NCI-H446 treated with DMSO at 0.1 percent for 48 hours (cell line): ENCODE data around the gene PIGX.
"Not testable (repeated sequence)": the region's sequence is repeated elsewhere in the genome, so short reads cannot be mapped to it uniquely, and the experiment has no call there.

Experiments
- DNase-seq: peaks from one replicate; lab custom pipeline; 2025; lab: John Stamatoyannopoulos, UW

The PIGX gene

DNA sequence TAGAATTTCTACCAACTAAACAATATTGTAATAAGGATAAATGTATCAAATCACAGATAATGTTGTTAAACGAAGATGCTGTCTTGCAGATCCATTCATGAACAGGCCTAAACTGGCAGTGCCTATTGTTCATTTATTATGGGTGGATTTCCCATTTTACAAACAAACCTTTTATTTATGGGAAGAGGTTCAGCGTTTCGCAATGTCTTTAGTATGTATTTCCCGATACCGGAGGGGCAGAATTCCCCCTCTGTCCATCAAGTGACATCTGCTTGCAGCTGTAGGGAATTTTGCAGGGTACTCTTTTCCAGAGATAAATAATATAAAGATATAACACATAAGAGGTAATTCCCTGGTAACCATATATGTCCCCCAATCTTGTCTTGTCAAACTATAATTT is 5.8 kb upstream of the PIGX start:
- DNase-seq: no peak

DNA sequence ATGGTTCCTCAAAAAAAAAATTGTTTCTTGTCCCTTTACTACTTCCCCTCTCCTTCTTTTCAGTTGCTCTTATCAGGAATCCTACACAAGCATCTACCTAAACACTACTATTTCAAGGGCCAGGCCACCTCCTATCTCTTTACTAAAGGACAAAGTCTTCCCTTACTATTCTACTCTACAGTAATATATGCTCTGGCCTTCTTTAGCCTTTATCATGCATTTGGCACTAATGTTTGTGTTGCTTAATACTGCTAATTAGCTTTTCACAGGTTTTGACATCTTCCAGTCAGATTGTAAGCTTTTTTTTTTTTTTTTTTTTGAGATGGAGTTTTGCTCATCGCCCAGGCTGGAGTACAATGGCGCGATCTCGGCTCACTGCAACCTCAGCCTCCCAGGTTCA is 5.4 kb upstream of the PIGX start:
- no peak for DNase-seq

DNA sequence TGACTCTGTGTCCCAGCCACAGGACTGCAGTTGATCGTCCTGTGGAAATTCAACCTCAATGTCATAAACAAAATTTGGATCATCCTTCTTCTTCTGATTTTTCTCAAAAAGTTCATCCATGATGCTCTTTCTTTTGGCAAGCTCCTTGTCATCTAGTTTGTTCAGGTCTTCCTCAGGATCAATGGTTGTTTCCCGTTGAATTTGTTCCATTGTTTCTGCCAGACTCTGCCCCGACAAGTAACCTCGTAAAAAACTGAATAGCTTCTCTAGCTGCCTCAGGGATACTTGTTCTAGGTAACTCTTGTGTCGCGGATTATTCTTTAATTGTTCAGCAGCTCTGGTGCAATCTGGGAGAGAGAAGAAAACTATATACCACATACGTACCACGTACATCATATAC is 4.6 kb upstream of the PIGX start:
- no peak for DNase-seq

DNA sequence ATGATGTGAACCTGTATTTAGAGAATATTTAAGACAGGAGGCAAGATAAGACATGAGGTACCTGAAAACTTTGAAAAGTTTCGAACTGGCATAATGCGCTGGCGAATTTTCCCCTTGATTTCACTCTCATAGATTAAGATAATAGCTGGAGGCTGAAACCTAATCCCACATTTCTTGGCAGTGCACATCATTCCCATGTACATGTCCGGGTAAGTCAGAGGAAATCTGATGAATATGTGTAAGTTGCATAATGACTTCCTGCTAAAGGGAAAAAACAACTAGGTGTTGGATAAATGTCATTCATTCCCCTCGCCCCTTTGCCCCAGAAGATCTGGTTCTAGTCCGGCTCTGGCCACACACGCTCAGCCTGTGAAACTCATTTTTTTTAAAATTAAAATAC is 3.7 kb upstream of the PIGX start:
- DNase-seq: no peak

DNA sequence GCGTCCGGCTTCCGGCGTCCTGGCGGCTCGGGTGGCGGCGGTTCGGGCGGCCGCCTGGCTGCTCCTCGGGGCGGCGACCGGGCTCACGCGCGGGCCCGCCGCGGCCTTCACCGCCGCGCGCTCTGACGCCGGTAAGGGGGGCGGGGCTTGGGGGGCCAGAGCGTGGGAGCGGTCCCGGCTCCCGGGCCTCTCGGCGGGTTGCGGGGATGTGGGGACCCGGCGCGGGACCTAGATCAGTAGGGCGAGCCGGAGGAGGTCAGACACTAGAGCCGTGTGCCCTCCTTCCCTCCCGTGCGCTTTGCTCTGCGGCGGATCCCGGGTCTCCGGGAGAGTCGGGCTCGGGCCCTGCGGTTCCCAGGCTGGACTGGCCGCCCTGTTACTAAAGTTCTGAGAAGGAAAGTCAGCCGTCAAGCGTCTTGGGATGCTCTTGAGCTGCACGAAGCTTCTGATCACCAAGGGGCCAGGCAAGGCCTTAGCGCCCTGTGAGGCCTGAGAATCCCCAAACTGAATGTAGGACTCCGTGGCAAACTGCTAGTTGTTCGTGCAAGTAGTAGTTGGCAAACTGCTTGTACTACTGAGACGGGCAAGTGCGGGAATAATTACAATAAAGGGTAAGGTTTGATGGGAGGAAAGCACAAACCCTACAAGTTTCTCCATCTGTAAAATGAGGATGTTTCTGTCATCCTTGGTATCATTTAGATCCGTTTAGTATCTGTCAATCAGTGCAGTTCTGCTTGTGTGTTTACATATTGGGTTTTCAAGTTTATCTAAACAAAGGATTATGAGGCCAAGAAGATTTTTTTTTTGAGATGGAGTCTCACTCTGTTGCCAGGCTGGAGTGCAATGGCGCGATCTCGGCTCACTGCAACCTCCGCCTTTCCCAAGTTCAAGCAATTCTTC is 587 bp downstream of the PIGX start:
- no peak for DNase-seq

DNA sequence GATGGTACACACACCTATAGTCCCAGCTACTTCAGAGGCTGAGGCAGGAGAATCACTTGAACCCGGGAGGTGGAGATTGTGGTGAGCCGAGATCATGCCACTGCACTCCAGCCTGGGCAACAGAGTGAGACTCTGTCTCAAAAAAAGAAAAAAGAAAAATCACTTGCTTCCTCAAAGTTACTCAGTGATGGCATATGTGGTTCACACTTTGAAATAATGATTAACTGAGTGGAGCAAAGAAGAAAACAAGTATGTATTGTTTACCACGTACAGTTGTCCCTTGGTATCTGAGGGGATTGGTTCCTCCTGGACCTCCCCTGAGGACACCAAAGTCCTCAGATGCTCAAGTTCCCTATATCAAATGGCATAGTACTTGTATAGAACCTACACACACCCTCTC is 5.0 kb downstream of the PIGX start:
- not testable (repeated sequence) for DNase-seq

DNA sequence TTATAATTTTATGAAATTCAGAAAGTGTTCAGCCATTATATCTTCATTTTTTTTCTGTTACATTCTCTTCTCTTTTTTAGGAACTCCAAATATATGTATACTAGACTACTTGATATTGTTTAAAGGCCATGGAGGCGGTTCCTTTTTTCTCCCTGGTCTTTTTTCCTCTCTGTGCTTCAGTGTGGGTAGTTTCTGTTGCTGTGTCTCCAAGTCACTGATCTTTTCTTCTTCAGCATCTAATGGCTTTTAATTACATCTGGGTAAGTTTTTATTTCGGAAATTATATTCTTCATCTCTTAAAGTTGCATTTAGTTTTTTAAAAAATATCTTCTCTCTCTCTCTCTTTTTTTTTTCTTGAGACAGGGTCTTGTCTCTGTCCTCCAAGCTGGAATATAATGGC is 8.9 kb downstream of the PIGX start:
- DNase-seq: no peak

DNA sequence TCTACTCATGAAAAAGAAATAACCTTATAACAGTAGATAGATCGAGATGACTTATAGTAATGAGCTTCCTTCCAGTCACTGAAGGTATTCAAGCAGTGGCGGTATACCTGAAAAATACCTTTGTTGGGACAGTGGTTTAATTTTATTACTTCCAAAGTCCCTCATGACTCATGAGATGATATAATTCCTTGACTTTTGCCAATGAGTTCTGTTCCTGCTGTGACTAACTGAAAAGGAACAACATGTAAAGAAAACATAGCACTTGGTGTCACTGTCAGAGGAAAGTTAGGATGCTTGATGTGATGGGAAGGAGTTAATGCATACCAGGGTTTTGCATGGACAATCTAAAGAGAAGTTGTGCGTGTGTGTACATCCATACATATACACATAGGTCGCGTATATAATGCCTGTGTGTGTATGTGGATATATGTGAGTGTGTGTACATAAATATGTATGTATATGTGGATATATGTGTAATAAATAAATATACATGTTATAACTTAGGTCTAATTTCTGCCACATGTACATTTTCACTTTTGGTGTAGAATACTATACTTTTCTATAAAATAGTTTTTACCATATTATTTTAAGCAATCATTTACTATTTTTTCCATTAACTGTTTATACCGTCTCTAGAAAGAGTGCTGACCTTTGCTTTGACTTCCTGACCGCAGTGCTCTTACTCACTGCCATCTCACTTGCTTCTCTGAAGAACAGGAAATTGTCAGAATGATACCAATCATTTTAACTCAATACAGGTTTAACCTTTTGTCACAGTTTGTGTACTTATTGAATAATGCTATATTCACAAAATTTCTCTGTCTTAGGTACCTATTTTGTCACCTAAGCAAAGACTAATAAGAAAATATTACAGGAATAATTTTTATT is 14.9 kb downstream of the PIGX start:
- DNase-seq: no peak

DNA sequence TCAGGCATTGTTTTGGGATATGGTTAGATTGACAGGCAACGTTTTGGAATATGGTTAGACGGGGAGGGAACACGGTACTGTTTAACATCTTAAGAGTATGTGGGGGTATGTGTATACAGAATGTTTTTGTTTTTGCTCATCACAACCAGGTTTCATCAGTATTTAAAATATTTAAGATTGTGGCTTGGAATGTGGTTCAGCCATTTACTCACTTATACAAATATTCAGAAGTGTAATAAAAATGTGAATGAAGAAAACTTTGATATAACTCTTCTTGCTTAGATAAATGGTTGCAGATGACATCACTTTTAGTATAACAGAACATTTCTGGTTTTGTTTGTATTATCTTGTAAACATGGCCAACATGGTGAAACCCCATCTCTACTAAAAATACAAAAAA is 23.6 kb downstream of the PIGX start:
- no peak for DNase-seq

DNA sequence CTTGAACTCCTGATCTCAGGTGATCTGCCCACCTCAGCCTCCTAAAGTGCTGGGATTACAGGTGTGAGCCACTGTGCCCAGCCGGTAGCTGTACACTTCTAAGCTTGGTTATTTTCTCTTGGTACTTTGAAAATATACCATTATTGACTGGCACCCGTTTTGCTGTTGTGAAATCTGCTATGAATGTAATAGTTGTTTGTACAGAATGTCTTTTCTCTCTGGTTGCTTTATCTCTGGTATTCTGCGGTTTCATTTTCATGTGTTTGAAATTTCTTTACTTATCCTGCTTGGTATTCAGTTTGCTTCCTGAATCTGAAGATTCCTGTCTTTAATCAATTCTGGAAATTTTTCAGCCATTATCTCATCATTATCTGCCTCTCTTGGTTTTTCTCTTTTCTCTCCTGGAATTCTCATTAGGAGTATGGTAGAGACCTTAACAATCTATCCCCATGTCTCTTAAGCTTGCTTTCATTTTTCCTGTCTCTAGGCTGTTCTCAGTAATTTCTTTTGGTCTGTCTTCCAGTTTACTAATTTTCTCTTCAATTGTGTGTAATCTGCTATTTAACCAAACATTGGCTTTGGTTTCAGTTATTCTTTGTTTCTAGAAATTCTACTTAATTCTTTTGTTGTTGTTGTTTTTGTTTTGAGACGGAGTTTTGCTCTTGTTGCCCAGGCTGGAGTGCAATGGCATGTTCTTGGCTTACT is 24.6 kb downstream of the PIGX start:
- no peak for DNase-seq

DNA sequence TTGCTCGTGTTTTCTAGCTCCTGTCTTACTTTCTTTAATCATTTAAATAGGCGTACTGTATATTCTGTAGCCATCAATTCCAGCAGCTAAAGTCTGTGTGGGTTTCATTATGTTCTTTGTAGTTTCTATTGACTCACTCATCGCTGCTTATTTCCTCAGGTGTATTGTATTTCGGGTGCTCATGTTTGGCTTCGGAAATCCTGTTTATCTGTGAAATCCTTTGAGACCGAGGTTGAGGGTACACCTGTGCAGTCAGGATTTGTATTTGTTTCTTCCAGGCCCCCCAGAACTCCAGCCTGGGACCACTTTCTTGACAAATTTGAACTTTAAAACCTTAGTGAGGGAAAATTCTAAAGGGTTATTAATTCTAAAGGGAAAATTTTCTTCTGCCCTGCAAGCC is 25.5 kb downstream of the PIGX start:
- DNase-seq: no peak

DNA sequence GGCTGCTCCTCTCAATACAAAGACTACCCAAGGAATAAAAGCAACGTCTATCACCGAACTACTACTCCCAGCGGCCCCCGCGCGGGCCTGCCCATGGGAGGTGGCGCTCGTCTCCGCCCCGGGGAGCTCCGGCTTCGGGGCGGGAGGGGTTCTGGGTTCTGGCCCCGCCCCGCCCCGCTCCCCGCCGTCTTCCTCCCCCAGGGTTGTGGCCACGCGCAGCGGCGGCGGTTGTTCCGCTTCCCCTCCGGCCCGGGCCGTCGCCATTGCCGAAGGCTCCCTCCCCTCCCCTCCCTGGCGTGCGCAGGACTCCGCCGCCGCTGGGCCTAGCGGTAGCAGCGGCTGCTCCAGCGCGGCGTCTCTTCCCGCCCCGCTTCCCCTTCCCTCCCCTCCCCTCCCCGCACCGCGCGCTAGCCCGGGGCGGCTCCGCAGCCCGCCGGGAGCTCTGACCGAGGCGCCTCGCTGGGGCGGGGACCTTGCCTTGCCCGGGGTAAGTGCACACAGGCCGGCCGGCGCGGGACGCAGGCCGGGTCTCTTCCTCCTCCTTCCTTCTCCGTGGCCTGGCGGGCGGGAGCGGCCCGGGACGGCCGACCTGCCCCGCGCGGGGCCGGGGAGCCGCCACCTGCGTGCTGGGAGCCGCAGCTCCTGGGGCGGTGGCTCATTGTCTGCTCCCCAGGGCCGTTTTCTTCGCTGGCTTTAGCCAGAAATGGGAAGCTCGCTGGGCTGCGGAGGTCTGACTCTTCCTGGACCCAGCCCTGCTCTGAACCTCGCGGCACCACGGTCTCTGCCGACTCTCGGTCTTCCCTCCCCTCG is 27.7 kb downstream of the PIGX start, which contains the start of gene PAK2:
Gene PAK2 (plus strand): TSS at position 187 of the 810 bp plus-strand sequence. CDS start 42,790 bp downstream, outside the sequence.
- peak; percentile 83 for DNase-seq

DNA sequence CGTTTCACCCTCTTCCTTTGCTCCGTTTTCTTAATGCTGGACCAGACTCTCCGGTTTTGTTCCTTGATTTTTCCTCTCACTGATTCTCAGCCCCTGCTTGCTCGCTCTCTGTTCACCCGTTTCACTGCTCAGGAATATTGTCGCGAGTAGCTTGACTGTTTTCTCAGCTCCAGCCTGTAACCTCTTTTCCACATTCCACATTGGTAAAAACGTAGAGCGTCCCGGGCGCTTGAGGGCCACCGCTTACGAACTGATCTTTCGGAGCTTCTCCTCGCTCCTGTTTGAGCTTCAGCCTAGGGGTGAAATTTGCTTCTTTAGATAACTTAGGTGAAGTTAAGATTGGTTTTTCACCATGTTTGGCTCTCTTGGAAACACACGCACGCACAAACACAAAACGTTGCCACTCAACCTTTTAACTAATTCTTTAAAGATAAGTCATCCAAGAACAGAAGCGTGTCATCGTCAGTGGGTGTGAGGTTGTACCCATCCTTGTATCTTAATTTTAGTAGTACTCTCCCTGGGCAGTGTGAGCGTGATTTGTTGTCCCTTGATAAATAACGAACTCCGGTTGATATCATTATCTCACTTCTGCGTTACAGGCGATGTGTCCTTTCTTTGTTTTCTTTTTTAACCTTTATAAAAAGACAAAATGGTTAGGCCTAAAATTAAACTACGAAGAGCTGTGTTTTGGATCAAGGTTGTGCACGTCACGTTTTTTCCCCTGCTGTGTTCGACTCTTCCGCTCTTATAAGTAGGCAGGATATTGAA is 28.5 kb downstream of the PIGX start:
- no peak for DNase-seq

DNA sequence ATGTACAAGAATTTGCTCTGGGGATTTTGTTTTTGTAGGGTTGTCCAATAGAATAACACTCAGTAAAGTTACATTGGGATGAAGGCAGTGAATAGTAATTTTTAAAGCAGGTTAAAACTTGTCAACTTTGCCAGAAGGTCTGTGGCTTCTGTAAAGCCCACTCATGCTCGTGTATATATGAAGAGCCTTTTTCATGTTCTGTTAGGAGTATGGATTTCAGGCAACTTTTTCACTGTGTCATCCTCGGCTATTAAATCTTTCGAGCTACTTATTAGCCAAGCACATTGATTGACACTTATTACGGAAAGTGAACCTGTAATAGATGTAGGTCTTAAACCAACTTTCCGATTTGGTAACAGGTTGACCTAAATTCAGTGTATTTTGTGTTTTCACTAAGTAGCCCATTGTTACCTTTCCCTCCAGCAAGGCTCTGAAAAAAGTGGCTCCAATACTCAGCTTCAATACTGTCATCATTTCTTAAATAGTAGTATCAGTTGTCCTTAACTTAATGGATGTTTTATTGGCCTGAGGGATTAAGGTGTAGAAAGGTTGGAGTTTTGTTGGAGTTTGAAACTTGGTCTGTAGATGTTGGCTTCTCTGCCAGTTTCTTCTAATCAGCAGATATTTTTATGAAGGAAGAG is 29.2 kb downstream of the PIGX start:
- DNase-seq: no peak

DNA sequence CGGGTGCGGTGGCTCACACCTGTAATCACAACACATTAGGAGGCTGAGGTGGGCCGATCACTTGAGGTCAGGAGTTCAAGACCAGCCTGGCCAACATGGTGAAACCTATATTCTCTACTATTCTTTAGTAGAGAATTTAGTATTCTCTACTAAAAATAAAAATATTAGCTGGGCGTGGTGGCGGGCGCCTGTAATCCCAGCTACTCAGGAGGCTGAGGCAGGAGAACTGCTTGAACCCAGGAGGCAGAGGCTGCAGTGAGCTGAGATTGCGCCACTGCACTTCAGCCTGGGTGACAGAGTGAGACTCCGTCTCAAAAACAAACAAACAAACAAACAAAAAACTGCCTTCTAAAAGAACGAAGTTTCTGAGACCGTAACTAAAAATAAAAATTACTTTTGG is 31.4 kb downstream of the PIGX start:
- not testable (repeated sequence) for DNase-seq

DNA sequence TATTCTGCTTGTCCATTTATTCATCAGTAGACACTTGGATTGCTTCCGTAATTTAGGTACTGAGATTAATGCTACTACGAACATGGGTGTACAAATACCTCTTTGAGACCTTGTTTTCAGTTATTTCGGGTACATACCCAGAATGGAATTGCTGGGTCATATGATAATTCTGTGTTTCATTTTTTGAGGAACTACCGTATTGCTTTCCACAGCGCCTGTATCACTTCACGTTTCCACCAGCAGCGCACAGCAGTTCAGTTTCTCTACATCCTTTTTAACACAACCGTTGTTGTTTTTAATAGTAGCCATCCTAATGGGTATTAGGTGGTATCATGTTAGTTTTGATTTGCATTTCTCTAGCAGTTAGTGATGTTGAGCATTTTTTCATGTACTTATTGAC is 36.9 kb downstream of the PIGX start:
- DNase-seq: no peak

DNA sequence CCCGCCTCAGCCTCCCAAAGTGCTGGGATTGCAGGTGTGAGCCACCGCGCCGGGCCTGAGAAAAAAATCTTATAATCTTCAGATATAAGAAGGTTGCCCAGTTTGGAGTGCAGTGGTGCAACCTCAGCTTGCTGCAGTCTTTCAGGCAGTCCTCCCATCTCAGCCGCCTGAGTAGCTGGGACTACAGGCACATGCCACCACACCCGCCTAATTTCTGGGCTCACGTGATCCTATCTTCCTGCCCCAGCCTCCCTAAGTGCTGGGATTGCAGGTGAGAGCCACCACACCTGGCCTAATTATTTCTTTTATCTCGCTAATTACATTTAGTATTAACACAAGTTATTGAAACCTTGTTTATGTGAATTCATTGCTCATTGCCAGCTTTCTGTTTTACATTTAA is 41.0 kb downstream of the PIGX start:
- DNase-seq: no peak

DNA sequence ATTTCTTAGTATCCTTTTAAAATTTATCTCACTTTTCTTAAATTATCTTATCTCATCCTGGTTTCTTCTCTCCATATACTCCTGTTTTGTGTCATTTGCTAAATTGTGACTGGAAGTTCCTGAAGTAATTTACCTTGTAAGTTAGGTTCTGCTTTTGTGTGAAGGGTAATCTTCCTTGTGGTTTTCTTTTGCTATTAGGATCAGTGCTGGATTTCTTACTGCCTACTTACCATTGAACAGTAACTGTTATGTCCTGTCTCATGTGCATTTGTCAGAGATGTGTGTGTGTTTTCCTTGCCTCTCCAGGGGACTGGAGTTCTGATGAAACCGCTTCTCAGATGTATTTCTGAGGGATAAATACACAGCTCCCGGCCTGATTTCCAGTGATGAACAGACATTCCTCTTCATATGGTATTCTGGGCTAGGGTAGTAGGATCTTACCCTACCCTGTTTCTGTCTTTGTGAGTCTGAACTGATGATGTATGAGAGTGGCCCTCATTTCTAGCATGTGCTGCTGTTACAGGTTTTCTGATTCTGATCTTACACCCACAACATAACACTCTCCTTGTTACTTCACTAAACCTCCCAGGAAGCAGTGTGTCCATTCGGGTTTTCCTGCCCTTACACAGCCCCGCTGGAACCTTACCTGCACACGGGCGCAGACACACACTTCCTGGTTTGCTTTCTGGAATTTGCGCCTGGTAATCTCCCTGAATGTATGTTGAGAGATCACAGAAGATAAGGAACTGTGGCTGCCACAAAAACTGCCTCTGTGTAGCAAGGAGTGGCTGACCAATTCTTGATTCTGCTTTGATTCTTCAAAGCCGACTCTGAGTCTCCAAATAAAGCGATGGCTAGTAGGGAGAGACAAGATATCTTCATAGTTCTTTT is 42.2 kb downstream of the PIGX start:
- no peak for DNase-seq

DNA sequence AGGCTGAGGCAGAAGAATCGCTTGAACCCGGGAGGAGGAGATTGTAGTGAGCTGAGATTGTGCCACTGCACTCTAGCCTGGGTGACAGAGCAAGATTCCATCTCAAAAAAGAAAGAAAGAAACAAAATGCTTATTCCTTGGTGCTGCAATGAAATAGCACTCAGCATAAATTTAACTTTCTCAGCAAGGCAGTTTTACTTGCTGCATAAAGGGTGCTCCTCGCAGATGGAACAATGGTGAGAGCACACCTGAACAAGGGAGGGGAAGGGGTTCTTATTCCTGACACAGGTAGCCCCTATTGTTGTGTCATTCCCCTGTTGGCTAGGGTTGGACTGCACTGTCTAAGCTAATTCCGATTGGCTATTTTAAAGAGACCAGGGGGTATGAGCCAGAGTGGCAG is 44.6 kb downstream of the PIGX start:
- no peak for DNase-seq
